ENCODE data around the gene RELA. TPM values are rescaled to one million over a fixed set of nuclear protein-coding genes. Genes with fewer than 3 reads are reported as not detected.

Gene RELA
- total and polyA plus RNA-seq, 2 experiments from 2014 or later: 18.5 to 22.8 TPM

DNA sequence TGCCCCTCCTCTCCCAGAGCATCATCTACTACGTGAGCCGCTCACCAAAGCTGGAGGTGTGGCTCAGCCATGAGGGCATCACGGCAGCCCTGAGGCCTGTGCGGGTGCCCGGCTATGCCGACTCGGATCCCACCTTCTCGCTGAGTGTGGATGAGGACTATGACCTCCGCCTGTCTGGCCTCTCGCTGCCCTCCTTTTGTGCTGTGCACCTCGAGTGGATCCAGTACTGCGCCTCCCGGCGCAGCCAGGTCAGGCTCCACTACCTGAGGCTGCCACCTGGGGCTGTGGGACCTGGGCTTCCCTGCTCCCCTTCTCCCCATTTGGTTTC, 28.6 kb downstream of the RELA start (continued):
- TF ChIP-seq, protein P1, sequence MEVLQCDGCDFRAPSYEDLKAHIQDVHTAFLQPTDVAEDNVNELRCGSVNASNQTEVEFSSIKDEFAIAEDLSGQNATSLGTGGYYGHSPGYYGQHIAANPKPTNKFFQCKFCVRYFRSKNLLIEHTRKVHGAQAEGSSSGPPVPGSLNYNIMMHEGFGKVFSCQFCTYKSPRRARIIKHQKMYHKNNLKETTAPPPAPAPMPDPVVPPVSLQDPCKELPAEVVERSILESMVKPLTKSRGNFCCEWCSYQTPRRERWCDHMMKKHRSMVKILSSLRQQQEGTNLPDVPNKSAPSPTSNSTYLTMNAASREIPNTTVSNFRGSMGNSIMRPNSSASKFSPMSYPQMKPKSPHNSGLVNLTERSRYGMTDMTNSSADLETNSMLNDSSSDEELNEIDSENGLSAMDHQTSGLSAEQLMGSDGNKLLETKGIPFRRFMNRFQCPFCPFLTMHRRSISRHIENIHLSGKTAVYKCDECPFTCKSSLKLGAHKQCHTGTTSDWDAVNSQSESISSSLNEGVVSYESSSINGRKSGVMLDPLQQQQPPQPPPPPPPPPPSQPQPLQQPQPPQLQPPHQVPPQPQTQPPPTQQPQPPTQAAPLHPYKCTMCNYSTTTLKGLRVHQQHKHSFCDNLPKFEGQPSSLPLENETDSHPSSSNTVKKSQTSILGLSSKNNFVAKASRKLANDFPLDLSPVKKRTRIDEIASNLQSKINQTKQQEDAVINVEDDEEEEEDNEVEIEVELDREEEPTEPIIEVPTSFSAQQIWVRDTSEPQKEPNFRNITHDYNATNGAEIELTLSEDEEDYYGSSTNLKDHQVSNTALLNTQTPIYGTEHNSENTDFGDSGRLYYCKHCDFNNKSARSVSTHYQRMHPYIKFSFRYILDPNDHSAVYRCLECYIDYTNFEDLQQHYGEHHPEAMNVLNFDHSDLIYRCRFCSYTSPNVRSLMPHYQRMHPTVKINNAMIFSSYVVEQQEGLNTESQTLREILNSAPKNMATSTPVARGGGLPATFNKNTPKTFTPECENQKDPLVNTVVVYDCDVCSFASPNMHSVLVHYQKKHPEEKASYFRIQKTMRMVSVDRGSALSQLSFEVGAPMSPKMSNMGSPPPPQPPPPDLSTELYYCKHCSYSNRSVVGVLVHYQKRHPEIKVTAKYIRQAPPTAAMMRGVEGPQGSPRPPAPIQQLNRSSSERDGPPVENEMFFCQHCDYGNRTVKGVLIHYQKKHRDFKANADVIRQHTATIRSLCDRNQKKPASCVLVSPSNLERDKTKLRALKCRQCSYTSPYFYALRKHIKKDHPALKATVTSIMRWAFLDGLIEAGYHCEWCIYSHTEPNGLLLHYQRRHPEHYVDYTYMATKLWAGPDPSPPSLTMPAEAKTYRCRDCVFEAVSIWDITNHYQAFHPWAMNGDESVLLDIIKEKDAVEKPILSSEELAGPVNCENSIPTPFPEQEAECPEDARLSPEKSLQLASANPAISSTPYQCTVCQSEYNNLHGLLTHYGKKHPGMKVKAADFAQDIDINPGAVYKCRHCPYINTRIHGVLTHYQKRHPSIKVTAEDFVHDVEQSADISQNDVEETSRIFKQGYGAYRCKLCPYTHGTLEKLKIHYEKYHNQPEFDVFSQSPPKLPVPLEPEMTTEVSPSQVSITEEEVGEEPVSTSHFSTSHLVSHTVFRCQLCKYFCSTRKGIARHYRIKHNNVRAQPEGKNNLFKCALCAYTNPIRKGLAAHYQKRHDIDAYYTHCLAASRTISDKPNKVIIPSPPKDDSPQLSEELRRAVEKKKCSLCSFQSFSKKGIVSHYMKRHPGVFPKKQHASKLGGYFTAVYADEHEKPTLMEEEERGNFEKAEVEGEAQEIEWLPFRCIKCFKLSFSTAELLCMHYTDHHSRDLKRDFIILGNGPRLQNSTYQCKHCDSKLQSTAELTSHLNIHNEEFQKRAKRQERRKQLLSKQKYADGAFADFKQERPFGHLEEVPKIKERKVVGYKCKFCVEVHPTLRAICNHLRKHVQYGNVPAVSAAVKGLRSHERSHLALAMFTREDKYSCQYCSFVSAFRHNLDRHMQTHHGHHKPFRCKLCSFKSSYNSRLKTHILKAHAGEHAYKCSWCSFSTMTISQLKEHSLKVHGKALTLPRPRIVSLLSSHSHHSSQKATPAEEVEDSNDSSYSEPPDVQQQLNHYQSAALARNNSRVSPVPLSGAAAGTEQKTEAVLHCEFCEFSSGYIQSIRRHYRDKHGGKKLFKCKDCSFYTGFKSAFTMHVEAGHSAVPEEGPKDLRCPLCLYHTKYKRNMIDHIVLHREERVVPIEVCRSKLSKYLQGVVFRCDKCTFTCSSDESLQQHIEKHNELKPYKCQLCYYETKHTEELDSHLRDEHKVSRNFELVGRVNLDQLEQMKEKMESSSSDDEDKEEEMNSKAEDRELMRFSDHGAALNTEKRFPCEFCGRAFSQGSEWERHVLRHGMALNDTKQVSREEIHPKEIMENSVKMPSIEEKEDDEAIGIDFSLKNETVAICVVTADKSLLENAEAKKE (CRISPR knock-in tag; IDR thresholded peaks at IDR 0.05): no peak
- TF ChIP-seq, protein P2, sequence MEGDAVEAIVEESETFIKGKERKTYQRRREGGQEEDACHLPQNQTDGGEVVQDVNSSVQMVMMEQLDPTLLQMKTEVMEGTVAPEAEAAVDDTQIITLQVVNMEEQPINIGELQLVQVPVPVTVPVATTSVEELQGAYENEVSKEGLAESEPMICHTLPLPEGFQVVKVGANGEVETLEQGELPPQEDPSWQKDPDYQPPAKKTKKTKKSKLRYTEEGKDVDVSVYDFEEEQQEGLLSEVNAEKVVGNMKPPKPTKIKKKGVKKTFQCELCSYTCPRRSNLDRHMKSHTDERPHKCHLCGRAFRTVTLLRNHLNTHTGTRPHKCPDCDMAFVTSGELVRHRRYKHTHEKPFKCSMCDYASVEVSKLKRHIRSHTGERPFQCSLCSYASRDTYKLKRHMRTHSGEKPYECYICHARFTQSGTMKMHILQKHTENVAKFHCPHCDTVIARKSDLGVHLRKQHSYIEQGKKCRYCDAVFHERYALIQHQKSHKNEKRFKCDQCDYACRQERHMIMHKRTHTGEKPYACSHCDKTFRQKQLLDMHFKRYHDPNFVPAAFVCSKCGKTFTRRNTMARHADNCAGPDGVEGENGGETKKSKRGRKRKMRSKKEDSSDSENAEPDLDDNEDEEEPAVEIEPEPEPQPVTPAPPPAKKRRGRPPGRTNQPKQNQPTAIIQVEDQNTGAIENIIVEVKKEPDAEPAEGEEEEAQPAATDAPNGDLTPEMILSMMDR (conservative IDR thresholded peaks at IDR 0.05; ENCODE audit: low read depth in 2 of 2): no peak
- no peak for TF ChIP-seq EZH2phosphoT487 (IDR thresholded peaks at IDR 0.05; ENCODE audit: unreplicated experiment)

DNA sequence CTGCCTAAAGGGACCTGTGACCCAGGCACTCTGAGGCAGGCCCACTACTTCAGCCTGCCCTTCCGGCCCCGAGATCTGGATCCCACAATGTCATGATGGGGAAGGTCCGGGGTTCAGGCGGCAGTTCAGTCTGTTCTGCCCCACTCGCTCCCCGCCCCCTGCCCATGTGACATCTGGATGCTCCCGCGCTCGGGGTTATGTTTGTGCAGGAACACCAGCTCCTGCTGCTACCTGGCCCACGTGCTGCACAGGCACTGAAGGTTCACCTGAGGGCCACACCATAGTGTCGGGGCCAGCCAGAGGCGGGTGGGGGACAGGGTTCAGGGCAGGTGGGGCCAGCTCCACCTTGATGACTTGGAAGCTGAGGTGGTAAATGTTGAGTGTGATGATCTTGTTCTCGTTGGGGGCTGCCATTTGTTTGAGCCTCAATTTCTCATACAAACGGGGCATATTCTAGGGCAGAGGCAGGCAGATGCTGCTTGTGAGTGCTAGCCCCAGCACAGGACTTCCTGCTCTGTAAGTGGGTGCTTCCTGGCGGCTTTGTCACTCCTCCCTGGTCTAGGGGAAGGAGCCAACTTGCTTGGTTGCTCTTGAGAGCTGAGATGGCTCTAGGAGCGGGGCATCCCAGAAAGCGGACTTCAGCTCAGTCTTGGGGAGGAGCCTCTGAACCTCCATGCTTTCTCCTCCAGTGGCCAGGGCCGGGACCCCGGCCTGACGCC, 29.2 kb downstream of the RELA start:
- H3K4me3 Mint-ChIP-seq: no peak overlapping the region; the same call in 2 of the 3 replicates
- H2AFZ ChIP-seq: no peak overlapping the region
- H3K9me2 ChIP-seq (ENCODE audit: insufficient read depth): no peaks in the 10 kb centered on the region
- H3F3A ChIP-seq (replicated peaks; ENCODE audit: low read depth): peaks cover 13% of the 10 kb centered on the region
- H3K36me3 Mint-ChIP-seq (ENCODE audit: low read depth): peaks cover 32% of the 10 kb centered on the region
- no peaks in the 10 kb centered on the region for H3K27me3 ChIP-seq (ENCODE audit: insufficient read depth)
- H3K79me2 ChIP-seq (replicated peaks; ENCODE audit: insufficient read depth): no peaks in the 10 kb centered on the region
- peaks cover 15% of the 10 kb centered on the region for H3K27me3 Mint-ChIP-seq (ENCODE audit: insufficient read depth, low read depth, poor library complexity)
- H3K36me3 ChIP-seq (ENCODE audit: insufficient read depth): peaks cover 12% of the 10 kb centered on the region; the same call in 1 of the 2 replicates
- H3K4me1 ChIP-seq (ENCODE audit: insufficient read depth): peaks cover 13% of the 10 kb centered on the region
- H3K9me3 Mint-ChIP-seq: no peaks in the 10 kb centered on the region
- H3K27ac ChIP-seq (ENCODE audit: low read depth): no peak overlapping the region
- no peak overlapping the region for H3K27ac Mint-ChIP-seq
- no peak overlapping the region for H3K4me3 ChIP-seq
- no peak overlapping the region for H3K4me2 ChIP-seq
- H4K20me1 ChIP-seq (replicated peaks; ENCODE audit: insufficient read depth): no peaks in the 10 kb centered on the region; the same call in 1 of the 2 replicates
- DNase-seq (ENCODE audit: low spot score) (no peak), ATAC-seq (no peak)
- H3K4me1 Mint-ChIP-seq: peaks cover 13% of the 10 kb centered on the region
- TF ChIP-seq, protein P1 (CRISPR knock-in tag; IDR thresholded peaks at IDR 0.05): no peak
- TF ChIP-seq ZNF114 (CRISPR knock-in tag; IDR thresholded peaks at IDR 0.05): no peak
